HG02588 (cell line): ENCODE results near the gene INTS11.

Experiments
- ATAC-seq: cut with Tn5 transposase; IDR thresholded peaks from one replicate; pipeline ENCODE4 v1.9.1; 2021; ENCODE audit warnings: mild to moderate bottlenecking, moderate library complexity; ENCODE audit not compliant: unreplicated experiment

The INTS11 gene

GRCh38 chr1:1314678-1315335 lies 9.7 kb downstream of the INTS11 start:
- no peak for ATAC-seq

GRCh38 chr1:1314237-1314586 lies 10.2 kb downstream of the INTS11 start:
- ATAC-seq = no peak

GRCh38 chr1:1313500-1314236 lies 10.8 kb downstream of the INTS11 start:
- no peak for ATAC-seq

GRCh38 chr1:1312450-1313314 lies 11.8 kb downstream of the INTS11 start:
- ATAC-seq = no peak

- ATAC-seq = no peak
Measured at GRCh38 chr1:1311107-1312104, 13.1 kb downstream of the INTS11 start.

- no peak for ATAC-seq
Measured at GRCh38 chr1:1310476-1311053, 13.9 kb downstream of the INTS11 start.

GRCh38 chr1:1310109-1310385 lies 14.4 kb downstream of the INTS11 start:
- ATAC-seq = no peak

GRCh38 chr1:1309251-1310108 lies 15.0 kb downstream of the INTS11 start:
- ATAC-seq = no peak

- ATAC-seq = peak; percentile 5
Measured at GRCh38 chr1:1308756-1309250, 15.7 kb downstream of the INTS11 start.

GRCh38 chr1:1307923-1308755 lies 16.3 kb downstream of the INTS11 start, which contains the start of the genes ACAP3 and PUSL1:
ACAP3 (minus strand) TSS chr1:1307930; CDS start chr1:1307815, 115 bp downstream.
PUSL1 (plus strand) TSS chr1:1308597; CDS start chr1:1308644, 47 bp downstream.
- ATAC-seq = peak; percentile 57

- peak; percentile 3 for ATAC-seq
Measured at GRCh38 chr1:1307261-1307922, 17.1 kb downstream of the INTS11 start.

GRCh38 chr1:1306661-1307260 lies 17.7 kb downstream of the INTS11 start:
- no peak for ATAC-seq

- no peak for ATAC-seq
Measured at GRCh38 chr1:1306070-1306660, 18.3 kb downstream of the INTS11 start.

GRCh38 chr1:1305300-1306069 lies 19.0 kb downstream of the INTS11 start:
- ATAC-seq = no peak

- no peak for ATAC-seq
Measured at GRCh38 chr1:1304331-1305299, 19.8 kb downstream of the INTS11 start.
